Inflammatory macrophage (primary cell): Measurements from ENCODE around the gene FYTTD1.
"Not testable (repeated sequence)": the region's sequence is repeated elsewhere in the genome, so short reads cannot be mapped to it uniquely, and the experiment has no call there.

Source experiments
- DNase-seq, 2 donors: peaks; one replicate each; pipeline ENCODE4 v3.0.0-alpha.2; 2020 to 2022
- total RNA-seq, 18 experiments: gene quantifications; one replicate each; lab custom pipeline; 2026; ENCODE audit warnings: mixed read lengths in 6 of 18, inconsistent platforms in 2 of 18; lab: John Stamatoyannopoulos, UW

FYTTD1 gene
- 110 to 211 (median 163) reads per million in 18 experiments for total RNA-seq

GRCh38 chr3:197749601-197750395 is at the start of gene FYTTD1:
Gene FYTTD1 (plus strand): TSS chr3:197749883. CDS start chr3:197749972, 89 bp downstream.
- DNase-seq = peak; percentile 93 to 96

- DNase-seq = no peak
These were observed 49.6 kb upstream of the FYTTD1 start for GRCh38 chr3:197700095-197700494.

DNA sequence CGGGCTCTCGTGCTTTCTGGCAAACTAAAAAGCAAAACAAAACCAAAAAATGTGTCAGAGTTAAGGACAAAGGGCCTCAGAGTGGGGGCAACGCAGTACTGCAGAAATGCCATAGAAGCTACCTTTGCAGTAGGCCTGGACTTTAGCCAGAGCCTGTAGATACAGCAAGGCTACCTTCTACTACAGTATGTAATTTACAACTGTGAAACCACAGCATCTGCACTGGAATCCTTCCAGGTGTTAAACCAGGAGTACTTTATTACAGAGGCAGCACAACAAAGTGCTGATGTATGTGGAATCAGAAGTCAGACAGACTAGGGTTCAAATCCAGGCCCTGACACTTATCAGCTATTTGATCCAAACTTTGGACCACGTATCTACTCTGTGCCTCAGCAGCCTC is 47.8 kb upstream of the FYTTD1 start:
- DNase-seq = no peak

GRCh38 chr3:197706658-197707057 is 43.0 kb upstream of the FYTTD1 start:
- DNase-seq = no peak

- peak; percentile 17 to 32 for DNase-seq
These were observed 40.5 kb upstream of the FYTTD1 start for GRCh38 chr3:197709135-197709534.

DNA sequence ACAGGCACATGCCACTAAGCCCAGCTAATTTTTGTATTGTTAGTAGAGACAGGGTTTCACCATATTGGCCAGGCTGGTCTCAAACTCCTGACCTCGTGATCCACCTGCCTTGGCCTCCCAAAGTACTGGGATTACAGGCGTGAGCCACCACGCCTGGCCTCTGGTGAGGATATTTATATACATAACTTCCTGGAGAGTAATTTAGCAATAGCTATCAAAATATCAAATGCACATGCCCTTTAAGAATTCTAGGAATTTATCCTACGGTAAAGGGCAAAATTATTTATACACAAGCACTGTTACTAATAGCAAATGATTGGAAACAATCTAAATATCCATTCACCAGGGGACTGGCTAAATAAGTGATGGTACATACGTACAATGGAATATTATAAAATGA is 38.7 kb upstream of the FYTTD1 start:
- DNase-seq = not testable (repeated sequence)

GRCh38 chr3:197711973-197712707 is 37.5 kb upstream of the FYTTD1 start:
- DNase-seq = peak; percentile 90 to 91

DNA sequence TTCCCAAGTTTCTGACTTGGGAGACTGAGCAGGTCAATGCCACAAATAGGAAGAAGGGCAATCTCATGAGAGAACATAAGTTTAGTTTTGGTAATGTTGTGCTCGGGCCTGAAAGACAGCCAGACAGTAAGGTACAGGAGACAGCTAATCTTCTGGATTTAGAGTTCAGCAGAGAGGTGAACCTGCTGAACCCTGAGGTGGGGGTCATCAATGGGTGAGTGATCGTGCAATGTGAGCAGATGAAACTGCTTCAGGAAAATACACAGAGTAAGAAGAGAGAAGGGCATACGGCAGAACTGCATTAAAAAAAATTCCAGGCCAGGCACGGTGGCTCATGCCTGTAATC is 36.2 kb upstream of the FYTTD1 start:
- no peak for DNase-seq

DNA sequence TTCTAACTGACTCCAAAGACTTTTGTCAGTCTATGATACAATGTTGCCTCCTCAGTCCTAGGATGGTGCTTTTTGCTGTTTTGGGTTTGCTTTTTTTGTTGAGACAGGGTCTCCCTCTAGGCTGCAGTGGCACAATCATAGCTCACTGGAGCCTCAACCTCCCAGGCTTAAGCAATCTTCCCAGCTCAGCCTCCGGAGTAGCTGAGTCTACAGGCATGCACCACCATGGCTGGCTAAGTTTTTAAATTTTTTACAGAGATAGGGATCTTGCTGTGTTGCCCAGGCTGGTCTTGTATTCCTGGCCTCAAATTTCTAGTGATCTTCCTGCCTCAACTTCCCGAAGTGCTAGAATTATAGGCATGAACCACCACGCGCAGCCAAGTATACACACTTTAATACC is 35.4 kb upstream of the FYTTD1 start:
- no peak for DNase-seq

GRCh38 chr3:197718891-197719290 is 30.8 kb upstream of the FYTTD1 start:
- DNase-seq = no peak

DNA sequence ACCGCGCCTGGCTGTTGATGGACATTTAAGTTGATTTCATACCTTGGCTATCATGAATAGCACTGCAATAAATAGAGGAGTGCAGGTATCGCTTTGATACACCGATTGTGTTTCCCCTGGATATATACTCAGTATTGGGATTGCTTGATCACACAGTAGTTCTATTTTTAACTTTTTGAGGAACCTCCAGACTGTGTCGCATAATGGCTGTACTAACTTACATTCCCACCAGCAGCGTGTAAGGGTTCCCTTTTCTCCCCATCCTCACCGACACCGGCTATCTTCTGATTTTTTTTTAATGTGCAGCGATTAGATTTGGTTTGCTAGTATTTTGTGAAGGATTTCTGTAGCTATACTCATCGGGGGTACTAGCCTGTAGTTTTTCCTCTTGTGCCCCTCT is 29.0 kb upstream of the FYTTD1 start:
- DNase-seq = peak; percentile 44 to 45

GRCh38 chr3:197722734-197723133 is 26.9 kb upstream of the FYTTD1 start:
- no peak for DNase-seq

DNA sequence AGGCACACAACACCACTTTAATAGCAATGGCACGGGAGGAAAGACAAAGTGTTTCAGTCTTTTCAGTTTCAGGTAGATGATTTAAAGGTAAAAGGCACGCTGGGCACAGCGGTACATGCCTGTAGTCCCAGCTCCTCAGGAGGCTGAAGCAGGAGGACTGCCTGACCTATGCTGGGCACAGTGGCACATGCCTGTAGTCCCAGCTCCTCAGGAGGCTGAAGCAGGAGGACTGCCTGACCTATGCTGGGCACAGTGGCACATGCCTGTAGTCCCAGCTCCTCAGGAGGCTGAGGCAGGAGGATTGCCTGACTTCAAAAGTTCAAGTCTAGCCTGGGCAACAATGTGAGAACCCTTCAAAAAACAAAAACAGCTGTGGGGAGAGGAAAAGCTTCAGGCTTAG is 21.8 kb upstream of the FYTTD1 start:
- not testable (repeated sequence) for DNase-seq

DNA sequence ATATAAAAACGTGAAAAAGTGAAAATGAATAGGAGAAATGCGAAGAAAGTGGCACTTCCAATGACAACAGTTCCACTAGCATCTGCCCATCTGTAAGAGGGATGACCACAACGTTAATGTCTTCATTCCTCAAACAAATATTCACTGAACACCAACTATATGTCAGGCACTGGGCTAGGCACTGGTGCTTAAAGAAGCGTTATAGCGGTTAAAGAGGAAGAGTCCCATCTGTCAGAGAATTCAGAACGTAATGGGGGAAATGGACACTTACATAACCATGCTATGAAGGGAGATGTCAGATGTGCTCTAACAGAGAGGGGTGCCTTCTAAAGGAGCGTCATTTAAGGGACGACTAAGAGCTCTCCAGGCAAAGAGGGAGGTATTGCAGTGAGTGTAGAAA is 21.2 kb upstream of the FYTTD1 start:
- DNase-seq = peak; percentile 10 to 31

GRCh38 chr3:197730200-197730599 is 19.5 kb upstream of the FYTTD1 start:
- no peak for DNase-seq

DNA sequence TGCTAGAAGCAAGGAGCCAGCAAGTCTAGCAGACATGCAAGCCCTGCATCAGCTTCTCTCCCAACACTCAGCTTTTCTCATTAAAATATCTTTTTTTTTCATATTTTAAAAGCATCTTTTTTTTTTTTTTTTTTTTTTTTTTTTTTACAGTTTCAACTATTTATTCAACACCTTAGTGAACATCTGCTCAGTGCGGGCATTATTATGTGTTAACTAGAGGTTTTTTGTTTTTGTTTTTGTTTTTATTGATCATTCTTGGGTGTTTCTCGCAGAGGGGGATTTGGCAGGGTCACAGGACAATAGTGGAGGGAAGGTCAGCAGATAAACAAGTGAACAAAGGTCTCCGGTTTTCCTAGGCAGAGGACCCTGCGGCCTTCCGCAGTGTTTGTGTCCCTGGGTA is 18.9 kb upstream of the FYTTD1 start:
- DNase-seq = not testable (repeated sequence)

DNA sequence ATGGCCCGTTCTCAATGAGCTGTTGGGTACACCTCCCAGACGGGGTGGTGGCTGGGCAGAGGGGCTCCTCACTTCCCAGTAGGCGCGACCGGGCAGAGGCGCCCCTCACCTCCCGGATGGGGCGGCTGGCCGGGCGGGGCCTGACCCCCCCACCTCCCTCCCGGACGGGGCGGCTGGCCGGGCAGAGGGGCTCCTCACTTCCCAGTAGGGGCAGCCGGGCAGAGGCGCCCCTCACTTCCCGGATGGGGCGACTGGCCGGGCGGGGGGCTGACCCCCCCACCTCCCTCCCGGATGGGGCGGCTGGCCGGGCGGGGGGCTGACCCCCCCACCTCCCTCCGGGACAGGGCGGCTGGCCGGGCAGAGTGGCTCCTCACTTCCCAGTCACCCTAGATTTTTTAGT is 18.2 kb upstream of the FYTTD1 start:
- not testable (repeated sequence) for DNase-seq

- no peak for DNase-seq
These were observed 16.6 kb upstream of the FYTTD1 start for GRCh38 chr3:197733042-197733441.

GRCh38 chr3:197734667-197735318 is 14.9 kb upstream of the FYTTD1 start:
- DNase-seq = peak; percentile 51 to 73

GRCh38 chr3:197736010-197736490 is 13.6 kb upstream of the FYTTD1 start:
- DNase-seq = peak; percentile 5 to 18

GRCh38 chr3:197736491-197737318 is 13.0 kb upstream of the FYTTD1 start, which contains the start of gene RUBCN:
Gene RUBCN (minus strand): TSS chr3:197736904. CDS start chr3:197736719, 185 bp downstream.
- peak; percentile 97 for DNase-seq

DNA sequence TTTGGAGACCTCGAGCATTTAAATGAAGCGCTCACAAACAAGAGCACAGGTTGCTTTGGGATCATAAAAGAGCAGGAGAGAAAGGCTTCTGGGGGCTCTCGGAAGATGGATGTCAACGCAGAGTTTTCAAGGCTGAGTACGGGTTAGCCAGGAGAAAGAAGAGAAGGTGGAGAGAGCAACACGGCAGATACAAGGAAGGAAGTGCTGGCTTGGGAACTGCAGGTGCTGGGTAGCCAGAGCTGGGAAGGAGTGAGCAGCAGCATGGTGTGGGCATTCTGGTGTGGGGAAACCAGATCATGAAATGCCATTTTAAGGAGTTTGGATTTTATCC is 12.4 kb upstream of the FYTTD1 start:
- no peak for DNase-seq
